ENCODE measurements around the gene GSTK1. TPM values are rescaled to one million over a fixed set of nuclear protein-coding genes. Genes with fewer than 3 reads are reported as not detected.
"Not testable (repeated sequence)": the region's sequence is repeated elsewhere in the genome, so short reads cannot be mapped to it uniquely, and the experiment has no call there.

The GSTK1 gene
- 100 to 1,000 TPM; 196 to 242 (median 199) TPM for total RNA-seq

DNA sequence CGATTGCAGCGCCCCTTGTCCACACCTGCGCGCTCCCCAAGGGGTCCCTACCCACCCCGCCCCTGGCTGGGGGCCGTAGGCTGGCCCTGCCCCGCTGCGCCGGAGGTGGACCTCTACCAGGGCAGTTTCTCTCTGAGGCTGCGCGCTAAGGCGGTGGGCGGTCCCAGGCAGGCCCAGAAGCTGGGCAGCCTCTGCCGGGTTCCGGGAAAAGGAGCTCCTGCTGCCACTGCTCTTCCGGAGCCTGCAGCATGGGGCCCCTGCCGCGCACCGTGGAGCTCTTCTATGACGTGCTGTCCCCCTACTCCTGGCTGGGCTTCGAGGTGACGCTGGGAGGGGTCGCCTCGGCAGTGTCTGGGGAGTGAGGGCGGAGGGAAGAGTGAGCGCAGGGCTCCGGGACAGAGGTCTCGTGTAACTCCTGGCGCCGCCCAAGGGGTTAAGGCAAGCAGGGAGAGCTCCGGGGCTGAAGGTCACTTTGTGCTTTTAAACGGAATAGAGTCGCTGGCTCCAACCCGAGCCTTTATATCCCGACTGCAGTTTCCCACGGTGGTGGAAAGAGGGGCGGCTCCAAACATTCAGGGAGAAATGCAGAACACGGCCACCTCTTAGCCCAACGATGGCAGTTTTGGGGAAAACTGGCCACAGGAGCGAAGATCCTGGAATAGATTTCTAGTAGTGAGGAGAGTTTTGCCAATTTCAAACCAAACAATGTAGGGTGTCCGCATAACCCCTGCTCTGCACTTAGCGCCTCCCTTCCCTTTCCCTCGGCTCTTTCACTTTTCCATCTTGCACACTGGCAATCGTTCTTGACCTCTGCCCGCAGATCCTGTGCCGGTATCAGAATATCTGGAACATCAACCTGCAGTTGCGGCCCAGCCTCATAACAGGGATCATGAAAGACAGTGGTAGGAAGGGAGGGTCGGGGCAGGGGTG lies at the start of gene GSTK1:
Gene GSTK1, plus strand, starts transcription at position 176 of the 930 bp plus-strand sequence. Its CDS starts 73 bp downstream, at position 249.
- TF ChIP-seq POLR2A (IDR thresholded peaks at IDR 0.05): peak; percentile 68
- peak; percentile 54 to 80 (median 58) for TF ChIP-seq POLR2AphosphoS5 (IDR thresholded peaks at IDR 0.05)
- TF ChIP-seq, protein P1, sequence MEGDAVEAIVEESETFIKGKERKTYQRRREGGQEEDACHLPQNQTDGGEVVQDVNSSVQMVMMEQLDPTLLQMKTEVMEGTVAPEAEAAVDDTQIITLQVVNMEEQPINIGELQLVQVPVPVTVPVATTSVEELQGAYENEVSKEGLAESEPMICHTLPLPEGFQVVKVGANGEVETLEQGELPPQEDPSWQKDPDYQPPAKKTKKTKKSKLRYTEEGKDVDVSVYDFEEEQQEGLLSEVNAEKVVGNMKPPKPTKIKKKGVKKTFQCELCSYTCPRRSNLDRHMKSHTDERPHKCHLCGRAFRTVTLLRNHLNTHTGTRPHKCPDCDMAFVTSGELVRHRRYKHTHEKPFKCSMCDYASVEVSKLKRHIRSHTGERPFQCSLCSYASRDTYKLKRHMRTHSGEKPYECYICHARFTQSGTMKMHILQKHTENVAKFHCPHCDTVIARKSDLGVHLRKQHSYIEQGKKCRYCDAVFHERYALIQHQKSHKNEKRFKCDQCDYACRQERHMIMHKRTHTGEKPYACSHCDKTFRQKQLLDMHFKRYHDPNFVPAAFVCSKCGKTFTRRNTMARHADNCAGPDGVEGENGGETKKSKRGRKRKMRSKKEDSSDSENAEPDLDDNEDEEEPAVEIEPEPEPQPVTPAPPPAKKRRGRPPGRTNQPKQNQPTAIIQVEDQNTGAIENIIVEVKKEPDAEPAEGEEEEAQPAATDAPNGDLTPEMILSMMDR (IDR thresholded peaks at IDR 0.05): peak in 1 of 3 donors; percentile 6
- Histone ChIP-seq H3K9me3 (no peaks in the 10 kb centered on the region), H3K27me3 (no peaks in the 10 kb centered on the region), H3K4me3 (peak within 1 kb of the TSS; percentile 70 to 87 (median 83)), H3K36me3 (no peaks in the 10 kb centered on the region), H3K27ac (peak within 1 kb of the TSS; percentile 81 to 92), H3K4me1 (peaks cover 0 to 9% of the 10 kb centered on the region in 2 donors)
- intact Hi-C loops (cut with DNase I; ENCODE audit: low total_unique reads): no loop called here
- peak; percentile 65 to 84 for DNase-seq (ENCODE audit: low spot score in 2 of 2)

GRCh38 chr7:143213478-143213877 lies 49.8 kb upstream of the GSTK1 start:
- not testable (repeated sequence) for H3K4me3 ChIP-seq; DNase-seq (ENCODE audit: low spot score in 2 of 2); H3K9me3 ChIP-seq; H3K36me3 ChIP-seq; H3K27ac ChIP-seq; H3K27me3 ChIP-seq; H3K4me1 ChIP-seq
- intact Hi-C loops (cut with DNase I; ENCODE audit: low total_unique reads): loop anchor here (5.0 kb wide), 1 partner anchor 206 kb away; no protein-coding TSS in a partner anchor

GRCh38 chr7:143214789-143215679 lies 48.2 kb upstream of the GSTK1 start:
- intact Hi-C loops (cut with DNase I; ENCODE audit: low total_unique reads): loop anchor here (5.0 kb wide), 1 partner anchor 208 kb away; no protein-coding TSS in a partner anchor
- TF ChIP-seq POLR2AphosphoS5 (IDR thresholded peaks at IDR 0.05) (peak in 1 of 3 donors; percentile 41), POLR2A (IDR thresholded peaks at IDR 0.05) (no peak)
- TF ChIP-seq, protein P1 (IDR thresholded peaks at IDR 0.05): peak; percentile 99 to 100 (median 100)
- H3K36me3 ChIP-seq: no peaks in the 10 kb centered on the region
- no peak overlapping the region for H3K27ac ChIP-seq
- H3K4me3 ChIP-seq: no peak overlapping the region
- peak in 1 of 2 donors; percentile 35 for DNase-seq (ENCODE audit: low spot score in 2 of 2)
- H3K4me1 ChIP-seq: no peaks in the 10 kb centered on the region
- H3K27me3 ChIP-seq: no peaks in the 10 kb centered on the region
- no peaks in the 10 kb centered on the region for H3K9me3 ChIP-seq

GRCh38 chr7:143216151-143216550 lies 47.1 kb upstream of the GSTK1 start:
- Histone ChIP-seq H3K27me3 (no peaks in the 10 kb centered on the region), H3K36me3 (no peaks in the 10 kb centered on the region), H3K9me3 (no peaks in the 10 kb centered on the region), H3K4me1 (no peaks in the 10 kb centered on the region), H3K27ac (no peak overlapping the region), H3K4me3 (no peak overlapping the region)
- DNase-seq (ENCODE audit: low spot score in 2 of 2): no peak
- intact Hi-C loops (cut with DNase I; ENCODE audit: low total_unique reads): no loop called here
- no peak for TF ChIP-seq POLR2A (IDR thresholded peaks at IDR 0.05)
- TF ChIP-seq, protein P1 (IDR thresholded peaks at IDR 0.05): no peak
- TF ChIP-seq POLR2AphosphoS5 (IDR thresholded peaks at IDR 0.05): no peak

GRCh38 chr7:143216686-143217085 lies 46.6 kb upstream of the GSTK1 start:
- Histone ChIP-seq H3K36me3 (no peaks in the 10 kb centered on the region), H3K27me3 (no peaks in the 10 kb centered on the region), H3K9me3 (no peaks in the 10 kb centered on the region), H3K4me3 (no peak overlapping the region), H3K4me1 (no peaks in the 10 kb centered on the region), H3K27ac (no peak overlapping the region)
- TF ChIP-seq POLR2A (IDR thresholded peaks at IDR 0.05) (no peak), POLR2AphosphoS5 (IDR thresholded peaks at IDR 0.05) (no peak)
- TF ChIP-seq, protein P1 (IDR thresholded peaks at IDR 0.05): no peak
- intact Hi-C loops (cut with DNase I; ENCODE audit: low total_unique reads): no loop called here
- no peak for DNase-seq (ENCODE audit: low spot score in 2 of 2)
